HepG2 (cell line): ENCODE results near the gene SAPCD1. TPM values are rescaled to one million over a fixed set of nuclear protein-coding genes. Genes with fewer than 3 reads are reported as not detected.

Experiments
- GLI4 ChIP-seq: sonication (generic); formaldehyde crosslinking; IDR thresholded peaks from 2 replicates; pipeline ENCODE4 v1.5.1; 2020; ENCODE audit warnings: missing genetic modification reagents, mild to moderate bottlenecking, moderate library complexity, borderline replicate concordance
- HNF4A ChIP-seq: sonication (generic); formaldehyde crosslinking; IDR thresholded peaks from 2 replicates; pipeline ENCODE4 v1.4.0; 2020; ENCODE audit warnings: missing genetic modification reagents
- KLF16 ChIP-seq, 2 experiments: sonication (generic) in 1 of 2; formaldehyde crosslinking in 1 of 2; IDR thresholded peaks; 2 replicates each; pipeline versions ENCODE4 v1.6.1 to v1.8.0; 2016 to 2023; ENCODE audit warnings: missing genetic modification reagents in 2 of 2, missing compliant biosample characterization in 1 of 2
- ZNF292 ChIP-seq: sonication (generic); formaldehyde crosslinking; IDR thresholded peaks from 2 replicates; pipeline ENCODE4 v1.8.1; 2022; ENCODE audit warnings: mild to moderate bottlenecking, low read depth, missing genetic modification reagents, borderline replicate concordance
- ZNF354B ChIP-seq: sonication (generic); formaldehyde crosslinking; IDR thresholded peaks from 2 replicates; pipeline ENCODE4 v1.8.0; 2022; ENCODE audit warnings: mild to moderate bottlenecking, missing genetic modification reagents
- ZNF563 ChIP-seq: sonication (generic); formaldehyde crosslinking; IDR thresholded peaks from 2 replicates; pipeline ENCODE4 v1.8.0; 2022; ENCODE audit warnings: mild to moderate bottlenecking, moderate library complexity, missing genetic modification reagents
- polyA plus RNA-seq, 8 experiments: library from polyadenylated mRNA; depleted of rRNA in 3 of 8; stranded (reverse) in 7 of 8; unstranded in 1 of 8; fragments of >200 nt; fragmentation: Illumina TruSeq in 4 of 8; extraction: Trizol in 4 of 8; gene quantifications; 2 replicates each; pipeline versions ENCODE4 v1.2.1 to v1.2.3, GENCODE V29; 2011 to 2016; ENCODE audit warnings: low read depth in 4 of 8, missing spikeins in 1 of 8, mixed read lengths in 1 of 8; ENCODE audit not compliant: insufficient read depth in 1 of 8
- total RNA-seq, 5 experiments: library from RNA; depleted of rRNA; stranded (reverse); fragments of >200 nt; fragmentation: Illumina TruSeq; extraction: Trizol; gene quantifications; 2 replicates each; pipeline ENCODE4 v1.2.3, GENCODE V29; 2016; ENCODE audit warnings: low read depth in 1 of 5
- TF ChIP-seq, protein P1 (sequence below): sonication (generic); formaldehyde crosslinking; IDR thresholded peaks from 2 replicates; pipeline ENCODE4 v1.4.0; 2020; ENCODE audit warnings: missing genetic modification reagents
- TF ChIP-seq, protein P2 (sequence below): sonication (generic); formaldehyde crosslinking; IDR thresholded peaks from 2 replicates; pipeline ENCODE4 v1.5.0; 2020; ENCODE audit warnings: missing genetic modification reagents, mild to moderate bottlenecking, borderline replicate concordance

The SAPCD1 gene
- total and polyA plus RNA-seq, 2 of the 13 experiments (the other 11 are each of a cell fraction or from before 2014, with no cell fraction given) = 2.5 to 3.9 TPM

DNA sequence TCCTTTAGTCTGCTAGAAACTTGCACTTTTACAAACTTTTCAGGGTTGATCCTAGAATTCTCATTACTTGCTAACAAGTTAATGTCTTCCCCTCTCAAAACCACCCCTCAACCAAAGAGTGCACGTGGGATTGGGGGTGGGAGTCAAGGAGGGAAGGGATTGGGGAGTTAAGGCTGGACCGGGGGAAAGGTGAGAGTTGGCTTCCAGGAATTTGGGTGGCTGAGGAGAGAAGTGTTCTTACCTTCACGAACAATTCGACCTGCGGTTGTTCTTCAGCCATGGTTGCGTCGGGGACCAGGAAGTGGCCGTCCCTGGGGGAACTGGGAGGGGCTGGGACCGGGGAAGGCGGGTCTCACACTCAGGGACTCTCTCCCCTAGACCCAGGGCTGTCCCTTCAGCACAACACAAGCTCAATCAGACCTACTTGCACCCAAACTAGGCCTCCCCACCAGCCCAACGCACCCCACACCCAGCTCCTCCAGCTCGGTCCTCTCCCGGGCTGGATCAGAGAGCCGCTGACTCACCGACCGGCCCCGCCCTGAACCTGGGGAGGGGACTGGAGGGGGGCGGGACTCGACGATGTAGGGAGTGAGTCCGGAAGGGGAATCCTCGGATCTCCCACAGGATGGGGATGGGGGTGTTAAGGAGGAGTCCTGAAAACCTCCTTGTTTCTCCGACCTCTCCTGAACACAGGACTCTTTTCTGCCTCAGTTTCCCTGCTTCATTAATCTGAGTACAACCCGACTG lies 26.3 kb upstream of the SAPCD1 start, which contains the start of gene CLIC1 (continued):
- TF ChIP-seq ZNF292 (no peak; the same call in 1 of the 2 replicates), HNF4A (CRISPR knock-in tag) (peak; percentile 67), ZNF563 (CRISPR knock-in tag) (peak; percentile 89; the same call in 1 of the 2 replicates), KLF16 (CRISPR knock-in tag; IDR thresholded peaks at IDR 0.05) (peak in 1 of 2 experiments; percentile 95; a peak in 2 of 4 replicates), GLI4 (peak; percentile 7; the same call in 1 of the 2 replicates), ZNF354B (CRISPR knock-in tag) (no peak)
- TF ChIP-seq, protein P1, sequence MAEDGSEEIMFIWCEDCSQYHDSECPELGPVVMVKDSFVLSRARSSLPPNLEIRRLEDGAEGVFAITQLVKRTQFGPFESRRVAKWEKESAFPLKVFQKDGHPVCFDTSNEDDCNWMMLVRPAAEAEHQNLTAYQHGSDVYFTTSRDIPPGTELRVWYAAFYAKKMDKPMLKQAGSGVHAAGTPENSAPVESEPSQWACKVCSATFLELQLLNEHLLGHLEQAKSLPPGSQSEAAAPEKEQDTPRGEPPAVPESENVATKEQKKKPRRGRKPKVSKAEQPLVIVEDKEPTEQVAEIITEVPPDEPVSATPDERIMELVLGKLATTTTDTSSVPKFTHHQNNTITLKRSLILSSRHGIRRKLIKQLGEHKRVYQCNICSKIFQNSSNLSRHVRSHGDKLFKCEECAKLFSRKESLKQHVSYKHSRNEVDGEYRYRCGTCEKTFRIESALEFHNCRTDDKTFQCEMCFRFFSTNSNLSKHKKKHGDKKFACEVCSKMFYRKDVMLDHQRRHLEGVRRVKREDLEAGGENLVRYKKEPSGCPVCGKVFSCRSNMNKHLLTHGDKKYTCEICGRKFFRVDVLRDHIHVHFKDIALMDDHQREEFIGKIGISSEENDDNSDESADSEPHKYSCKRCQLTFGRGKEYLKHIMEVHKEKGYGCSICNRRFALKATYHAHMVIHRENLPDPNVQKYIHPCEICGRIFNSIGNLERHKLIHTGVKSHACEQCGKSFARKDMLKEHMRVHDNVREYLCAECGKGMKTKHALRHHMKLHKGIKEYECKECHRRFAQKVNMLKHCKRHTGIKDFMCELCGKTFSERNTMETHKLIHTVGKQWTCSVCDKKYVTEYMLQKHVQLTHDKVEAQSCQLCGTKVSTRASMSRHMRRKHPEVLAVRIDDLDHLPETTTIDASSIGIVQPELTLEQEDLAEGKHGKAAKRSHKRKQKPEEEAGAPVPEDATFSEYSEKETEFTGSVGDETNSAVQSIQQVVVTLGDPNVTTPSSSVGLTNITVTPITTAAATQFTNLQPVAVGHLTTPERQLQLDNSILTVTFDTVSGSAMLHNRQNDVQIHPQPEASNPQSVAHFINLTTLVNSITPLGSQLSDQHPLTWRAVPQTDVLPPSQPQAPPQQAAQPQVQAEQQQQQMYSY = peak; percentile 62; the same call in 1 of the 2 replicates
- TF ChIP-seq, protein P2, sequence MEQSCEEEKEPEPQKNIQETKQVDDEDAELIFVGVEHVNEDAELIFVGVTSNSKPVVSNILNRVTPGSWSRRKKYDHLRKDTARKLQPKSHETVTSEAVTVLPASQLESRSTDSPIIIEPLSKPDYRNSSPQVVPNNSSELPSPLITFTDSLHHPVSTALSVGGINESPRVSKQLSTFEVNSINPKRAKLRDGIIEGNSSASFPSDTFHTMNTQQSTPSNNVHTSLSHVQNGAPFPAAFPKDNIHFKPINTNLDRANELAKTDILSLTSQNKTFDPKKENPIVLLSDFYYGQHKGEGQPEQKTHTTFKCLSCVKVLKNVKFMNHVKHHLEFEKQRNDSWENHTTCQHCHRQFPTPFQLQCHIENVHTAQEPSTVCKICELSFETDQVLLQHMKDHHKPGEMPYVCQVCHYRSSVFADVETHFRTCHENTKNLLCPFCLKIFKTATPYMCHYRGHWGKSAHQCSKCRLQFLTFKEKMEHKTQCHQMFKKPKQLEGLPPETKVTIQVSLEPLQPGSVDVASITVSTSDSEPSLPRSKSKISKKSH (CRISPR knock-in tag) = no peak
